ENCODE measurements around the gene DMBT1. TPM values are rescaled to one million over a fixed set of nuclear protein-coding genes. Genes with fewer than 3 reads are reported as not detected.

Gene DMBT1
- total RNA-seq (not detected), polyA plus RNA-seq (not detected)

DNA sequence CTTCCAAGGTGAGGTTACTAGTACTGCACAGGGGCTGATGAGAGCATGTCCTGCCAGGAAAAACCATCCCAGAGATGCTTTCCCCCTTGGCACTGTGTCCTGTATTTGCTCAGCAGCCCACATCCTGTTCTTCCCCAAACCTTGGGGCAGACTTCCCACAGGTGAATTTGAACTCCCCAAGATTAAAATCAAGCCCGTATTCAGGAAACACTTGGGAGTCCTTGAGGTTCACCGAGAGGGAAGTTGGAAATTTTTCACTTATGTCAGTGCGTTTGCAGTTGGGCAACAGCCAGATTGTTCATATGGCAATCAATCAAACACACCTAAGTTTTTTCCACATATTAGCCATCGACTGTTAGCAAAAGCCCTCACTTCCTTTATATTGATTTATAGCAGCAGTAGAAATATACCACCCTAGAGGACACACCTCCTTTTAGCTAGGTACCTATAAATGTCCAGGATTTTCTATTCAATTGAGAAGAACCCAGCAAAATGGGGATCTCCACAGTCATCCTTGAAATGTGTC is at the start of gene DMBT1:
TSS of gene DMBT1 (plus strand) at position 476 of the 526 bp plus-strand sequence. CDS start at position 493, 17 bp downstream.
- H3K27me3 Mint-ChIP-seq, result peaks cover 49% of the 10 kb centered on the region
- DNase-seq (no peak), ATAC-seq (ENCODE audit: low read depth in 2 of 2) (no peak)

DNA sequence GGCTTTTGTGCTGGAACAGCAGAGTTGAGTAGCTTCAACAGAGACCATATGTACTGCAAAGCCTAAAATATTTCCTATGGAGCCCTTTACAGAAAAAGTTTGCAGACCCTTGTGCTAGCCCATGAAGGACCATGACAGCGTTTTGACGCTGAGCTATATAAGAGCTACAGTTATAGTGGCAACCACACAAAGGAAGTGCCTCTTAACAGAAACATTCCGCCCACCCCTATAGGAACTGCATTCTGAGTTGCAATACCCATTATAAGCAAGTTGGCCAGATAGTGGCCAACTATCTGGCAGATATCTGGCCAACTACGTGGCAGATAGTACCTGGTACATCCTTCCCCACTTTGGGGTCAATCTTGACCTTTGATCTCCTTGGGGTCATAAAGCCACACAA is 47.5 kb upstream of the DMBT1 start:
- ATAC-seq (ENCODE audit: low read depth in 2 of 2), result no peak
- peaks cover 23% of the 10 kb centered on the region for H3K4me1 ChIP-seq (ENCODE audit: control insufficient read depth, insufficient read depth, low read length, poor library complexity, severe bottlenecking)
- H3K36me3 Mint-ChIP-seq, result no peaks in the 10 kb centered on the region
- peaks cover 11 to 43% (median 27%) of the 10 kb centered on the region in 4 donors for H3K4me1 Mint-ChIP-seq
- no peaks in the 10 kb centered on the region for H3K9me3 Mint-ChIP-seq
- no peaks in the 10 kb centered on the region for H3K9me3 ChIP-seq (ENCODE audit: control insufficient read depth in 2 of 2, low read length in 2 of 2)
- H3K27ac ChIP-seq (ENCODE audit: insufficient read depth, low read length, poor library complexity, severe bottlenecking), result no peak overlapping the region
- no peak overlapping the region for H3K27ac Mint-ChIP-seq
- no peaks in the 10 kb centered on the region for H3K36me3 ChIP-seq (ENCODE audit: control insufficient read depth, insufficient read depth, low read length)
- peak overlapping the region; percentile 32 for H3K4me3 ChIP-seq (ENCODE audit: low read depth, low read length)
- DNase-seq, result no peak
- no peak overlapping the region for H3K4me3 Mint-ChIP-seq
- no peaks in the 10 kb centered on the region for H3K27me3 ChIP-seq (ENCODE audit: control insufficient read depth, insufficient read depth, low read length)
- H3K27me3 Mint-ChIP-seq, result no peaks in the 10 kb centered on the region

More for the DNA sequence above, at the start of gene DMBT1:
- H3K27ac ChIP-seq (ENCODE audit: insufficient read depth, low read length, poor library complexity, severe bottlenecking), result no peak within 1 kb of the TSS
- Mint-ChIP-seq H3K9me3 (peaks cover 0 to 3% (median 0%) of the 10 kb centered on the region in 7 donors), H3K4me1 (peaks cover 5 to 29% (median 21%) of the 10 kb centered on the region in 4 donors), H3K36me3 (peaks cover 7% of the 10 kb centered on the region), H3K27ac (peak within 1 kb of the TSS in 2 of 3 donors; percentile 37 to 66), H3K4me3 (no peak within 1 kb of the TSS)
- H3K4me3 ChIP-seq (ENCODE audit: low read depth, low read length), result no peak within 1 kb of the TSS
- H3K4me1 ChIP-seq (ENCODE audit: control insufficient read depth, insufficient read depth, low read length, poor library complexity, severe bottlenecking), result peaks cover 8% of the 10 kb centered on the region
- no peaks in the 10 kb centered on the region for H3K9me3 ChIP-seq (ENCODE audit: control insufficient read depth in 2 of 2, low read length in 2 of 2)
- H3K27me3 ChIP-seq (ENCODE audit: control insufficient read depth, insufficient read depth, low read length), result peaks cover 7% of the 10 kb centered on the region
- H3K36me3 ChIP-seq (ENCODE audit: control insufficient read depth, insufficient read depth, low read length), result no peaks in the 10 kb centered on the region

DNA sequence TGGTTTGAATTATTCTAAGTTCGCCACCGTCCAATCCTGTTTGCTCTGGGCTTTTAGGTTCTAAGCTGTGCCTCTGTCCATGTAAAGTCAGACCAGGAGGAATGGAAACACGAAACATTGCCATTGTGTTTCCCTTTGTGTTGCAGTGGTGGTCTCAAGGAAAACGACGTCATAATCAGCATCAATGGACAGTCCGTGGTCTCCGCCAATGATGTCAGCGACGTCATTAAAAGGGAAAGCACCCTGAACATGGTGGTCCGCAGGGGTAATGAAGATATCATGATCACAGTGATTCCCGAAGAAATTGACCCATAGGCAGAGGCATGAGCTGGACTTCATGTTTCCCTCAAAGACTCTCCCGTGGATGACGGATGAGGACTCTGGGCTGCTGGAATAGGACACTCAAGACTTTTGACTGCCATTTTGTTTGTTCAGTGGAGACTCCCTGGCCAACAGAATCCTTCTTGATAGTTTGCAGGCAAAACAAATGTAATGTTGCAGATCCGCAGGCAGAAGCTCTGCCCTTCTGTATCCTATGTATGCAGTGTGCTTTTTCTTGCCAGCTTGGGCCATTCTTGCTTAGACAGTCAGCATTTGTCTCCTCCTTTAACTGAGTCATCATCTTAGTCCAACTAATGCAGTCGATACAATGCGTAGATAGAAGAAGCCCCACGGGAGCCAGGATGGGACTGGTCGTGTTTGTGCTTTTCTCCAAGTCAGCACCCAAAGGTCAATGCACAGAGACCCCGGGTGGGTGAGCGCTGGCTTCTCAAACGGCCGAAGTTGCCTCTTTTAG is 46.3 kb upstream of the DMBT1 start:
- H3K27ac ChIP-seq (ENCODE audit: insufficient read depth, low read length, poor library complexity, severe bottlenecking), result no peak overlapping the region
- H3K4me1 ChIP-seq (ENCODE audit: control insufficient read depth, insufficient read depth, low read length, poor library complexity, severe bottlenecking), result peaks cover 23% of the 10 kb centered on the region
- no peaks in the 10 kb centered on the region for H3K27me3 Mint-ChIP-seq
- no peaks in the 10 kb centered on the region for H3K36me3 ChIP-seq (ENCODE audit: control insufficient read depth, insufficient read depth, low read length)
- ATAC-seq (ENCODE audit: low read depth in 2 of 2) (no peak), DNase-seq (no peak)
- H3K4me1 Mint-ChIP-seq, result peaks cover 11 to 39% (median 28%) of the 10 kb centered on the region in 4 donors
- no peak overlapping the region for H3K4me3 ChIP-seq (ENCODE audit: low read depth, low read length)
- peaks cover 4% of the 10 kb centered on the region for H3K36me3 Mint-ChIP-seq
- H3K27ac Mint-ChIP-seq, result peak overlapping the region in 1 of 3 donors; percentile 12
- H3K9me3 Mint-ChIP-seq, result no peaks in the 10 kb centered on the region
- no peaks in the 10 kb centered on the region for H3K9me3 ChIP-seq (ENCODE audit: control insufficient read depth in 2 of 2, low read length in 2 of 2)
- no peaks in the 10 kb centered on the region for H3K27me3 ChIP-seq (ENCODE audit: control insufficient read depth, insufficient read depth, low read length)
- H3K4me3 Mint-ChIP-seq, result no peak overlapping the region

DNA sequence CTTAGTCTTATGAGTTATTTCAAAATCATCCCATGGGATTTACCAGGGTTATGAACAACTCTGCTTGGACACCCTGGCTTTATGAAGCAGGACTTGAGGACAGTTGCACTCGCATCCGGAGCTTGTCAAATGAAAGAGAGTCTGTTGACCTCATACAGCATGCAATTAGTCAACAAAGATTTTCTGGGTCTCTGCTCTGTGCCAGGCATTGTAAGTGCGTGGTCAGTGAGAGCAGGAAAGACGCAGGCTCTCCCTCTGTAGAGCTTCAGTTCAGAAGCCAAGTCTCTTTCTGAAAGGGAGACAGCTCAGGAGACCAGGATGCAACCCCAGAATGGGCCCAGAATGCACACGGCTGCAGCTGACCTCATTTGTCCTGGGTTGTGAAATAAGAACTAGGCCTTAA is 45.5 kb upstream of the DMBT1 start:
- no peak for DNase-seq
- H3K4me1 Mint-ChIP-seq, result peaks cover 11 to 39% (median 28%) of the 10 kb centered on the region in 4 donors
- no peaks in the 10 kb centered on the region for H3K9me3 Mint-ChIP-seq
- no peak overlapping the region for H3K4me3 Mint-ChIP-seq
- peak overlapping the region in 1 of 3 donors; percentile 32 for H3K27ac Mint-ChIP-seq
- no peak overlapping the region for H3K4me3 ChIP-seq (ENCODE audit: low read depth, low read length)
- no peak for ATAC-seq (ENCODE audit: low read depth in 2 of 2)
- no peak overlapping the region for H3K27ac ChIP-seq (ENCODE audit: insufficient read depth, low read length, poor library complexity, severe bottlenecking)
- peaks cover 4% of the 10 kb centered on the region for H3K36me3 Mint-ChIP-seq
- H3K27me3 Mint-ChIP-seq, result no peaks in the 10 kb centered on the region
- no peaks in the 10 kb centered on the region for H3K9me3 ChIP-seq (ENCODE audit: control insufficient read depth in 2 of 2, low read length in 2 of 2)
- peaks cover 23% of the 10 kb centered on the region for H3K4me1 ChIP-seq (ENCODE audit: control insufficient read depth, insufficient read depth, low read length, poor library complexity, severe bottlenecking)
- no peaks in the 10 kb centered on the region for H3K27me3 ChIP-seq (ENCODE audit: control insufficient read depth, insufficient read depth, low read length)
- no peaks in the 10 kb centered on the region for H3K36me3 ChIP-seq (ENCODE audit: control insufficient read depth, insufficient read depth, low read length)

DNA sequence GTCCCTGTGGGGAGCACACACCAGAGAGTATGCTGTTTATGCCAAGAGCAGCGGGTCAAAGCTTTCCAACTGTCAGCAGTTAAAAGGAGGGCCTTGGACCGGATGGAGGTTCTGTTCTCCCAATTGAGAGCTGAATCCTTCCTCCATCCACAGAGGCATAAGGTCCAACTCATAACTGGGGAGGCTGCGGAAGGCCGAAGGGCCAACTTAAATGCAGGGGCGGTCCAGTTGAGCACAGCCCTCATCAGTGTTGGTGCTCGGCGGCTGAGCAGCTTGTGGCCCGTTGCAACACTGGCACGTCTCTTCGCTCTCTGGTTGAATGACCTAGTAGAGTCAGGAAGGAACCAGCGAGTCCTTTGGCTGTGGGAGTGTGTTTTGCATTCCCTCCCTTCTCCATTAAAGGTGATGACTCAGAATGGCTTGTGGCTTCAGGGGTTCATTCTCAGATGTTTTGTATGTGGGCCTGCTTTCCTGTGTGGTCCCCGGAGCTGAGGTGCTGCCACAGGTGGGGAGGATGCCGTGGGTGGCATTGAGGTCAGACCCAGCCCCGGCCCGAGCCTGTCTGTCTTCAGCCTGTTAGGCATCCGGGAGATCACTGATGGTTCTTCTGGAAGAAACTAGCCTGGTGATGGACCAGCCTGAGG is 44.8 kb upstream of the DMBT1 start:
- Mint-ChIP-seq H3K27ac (peak overlapping the region; percentile 26 to 52 (median 39)), H3K36me3 (peaks cover 4% of the 10 kb centered on the region), H3K9me3 (no peaks in the 10 kb centered on the region), H3K4me1 (peaks cover 11 to 39% (median 26%) of the 10 kb centered on the region in 4 donors), H3K4me3 (peak overlapping the region; percentile 29 to 59 (median 42)), H3K27me3 (no peaks in the 10 kb centered on the region)
- Histone ChIP-seq H3K4me3 (ENCODE audit: low read depth, low read length) (peak overlapping the region; percentile 41), H3K36me3 (ENCODE audit: control insufficient read depth, insufficient read depth, low read length) (no peaks in the 10 kb centered on the region), H3K4me1 (ENCODE audit: control insufficient read depth, insufficient read depth, low read length, poor library complexity, severe bottlenecking) (peaks cover 23% of the 10 kb centered on the region), H3K9me3 (ENCODE audit: control insufficient read depth in 2 of 2, low read length in 2 of 2) (no peaks in the 10 kb centered on the region), H3K27me3 (ENCODE audit: control insufficient read depth, insufficient read depth, low read length) (no peaks in the 10 kb centered on the region), H3K27ac (ENCODE audit: insufficient read depth, low read length, poor library complexity, severe bottlenecking) (no peak overlapping the region)
- ATAC-seq (ENCODE audit: low read depth in 2 of 2), result peak; percentile 79 to 80
- DNase-seq, result peak in 2 of 3 donors; percentile 42 to 61

DNA sequence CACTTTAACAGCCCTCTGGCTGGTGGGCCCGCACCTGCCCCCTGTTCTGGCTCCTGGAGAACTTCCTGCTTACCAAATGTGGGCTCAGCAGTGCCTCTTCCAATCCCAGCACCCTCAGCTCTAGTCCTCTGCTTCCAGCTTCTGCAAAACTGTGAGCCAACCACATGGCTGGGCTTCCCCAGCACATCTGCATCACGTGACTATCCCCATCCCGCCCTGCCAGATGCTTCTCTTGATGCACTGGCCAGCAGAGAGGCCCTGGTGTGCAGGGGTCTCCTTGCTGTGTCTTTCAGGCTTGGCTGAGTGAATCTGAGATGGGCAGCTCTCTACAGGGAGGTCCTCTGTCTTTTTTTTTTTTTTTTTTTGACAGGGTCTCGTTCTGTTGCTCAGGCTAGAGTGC is 43.8 kb upstream of the DMBT1 start:
- Mint-ChIP-seq H3K4me1 (peaks cover 11 to 39% (median 24%) of the 10 kb centered on the region in 4 donors), H3K27me3 (no peaks in the 10 kb centered on the region), H3K27ac (no peak overlapping the region), H3K36me3 (peaks cover 4% of the 10 kb centered on the region), H3K9me3 (no peaks in the 10 kb centered on the region), H3K4me3 (peak overlapping the region in 1 of 4 donors; percentile 54)
- ATAC-seq (ENCODE audit: low read depth in 2 of 2) (no peak), DNase-seq (no peak)
- no peaks in the 10 kb centered on the region for H3K27me3 ChIP-seq (ENCODE audit: control insufficient read depth, insufficient read depth, low read length)
- no peaks in the 10 kb centered on the region for H3K9me3 ChIP-seq (ENCODE audit: control insufficient read depth in 2 of 2, low read length in 2 of 2)
- H3K27ac ChIP-seq (ENCODE audit: insufficient read depth, low read length, poor library complexity, severe bottlenecking), result no peak overlapping the region
- peaks cover 23% of the 10 kb centered on the region for H3K4me1 ChIP-seq (ENCODE audit: control insufficient read depth, insufficient read depth, low read length, poor library complexity, severe bottlenecking)
- no peak overlapping the region for H3K4me3 ChIP-seq (ENCODE audit: low read depth, low read length)
- H3K36me3 ChIP-seq (ENCODE audit: control insufficient read depth, insufficient read depth, low read length), result no peaks in the 10 kb centered on the region

GRCh38 chr10:122519144-122519543 is 41.4 kb upstream of the DMBT1 start:
- no peak for DNase-seq
- H3K36me3 Mint-ChIP-seq, result peaks cover 4% of the 10 kb centered on the region
- no peaks in the 10 kb centered on the region for H3K27me3 ChIP-seq (ENCODE audit: control insufficient read depth, insufficient read depth, low read length)
- H3K4me3 Mint-ChIP-seq, result no peak overlapping the region
- H3K27ac ChIP-seq (ENCODE audit: insufficient read depth, low read length, poor library complexity, severe bottlenecking), result no peak overlapping the region
- H3K9me3 ChIP-seq (ENCODE audit: control insufficient read depth in 2 of 2, low read length in 2 of 2), result no peaks in the 10 kb centered on the region
- peaks cover 0 to 3% (median 0%) of the 10 kb centered on the region in 7 donors for H3K9me3 Mint-ChIP-seq
- no peak overlapping the region for H3K4me3 ChIP-seq (ENCODE audit: low read depth, low read length)
- peaks cover 18% of the 10 kb centered on the region for H3K4me1 ChIP-seq (ENCODE audit: control insufficient read depth, insufficient read depth, low read length, poor library complexity, severe bottlenecking)
- H3K27ac Mint-ChIP-seq, result no peak overlapping the region
- peaks cover 11 to 29% (median 21%) of the 10 kb centered on the region in 4 donors for H3K4me1 Mint-ChIP-seq
- no peaks in the 10 kb centered on the region for H3K36me3 ChIP-seq (ENCODE audit: control insufficient read depth, insufficient read depth, low read length)
- H3K27me3 Mint-ChIP-seq, result peaks cover 11% of the 10 kb centered on the region
- ATAC-seq (ENCODE audit: low read depth in 2 of 2), result no peak

Measured in CD4-positive, CD25-positive, alpha-beta regulatory T cell (primary cell).